Measurements from ENCODE around the gene DDX60. TPM values are rescaled to one million over a fixed set of nuclear protein-coding genes. Genes with fewer than 3 reads are reported as not detected.
A peak's percentile ranks its signal among the peaks of the same experiment; 100 is the strongest.
"Not testable (repeated sequence)": the region's sequence is repeated elsewhere in the genome, so short reads cannot be mapped to it uniquely, and the experiment has no call there.

Gene DDX60, protein sequence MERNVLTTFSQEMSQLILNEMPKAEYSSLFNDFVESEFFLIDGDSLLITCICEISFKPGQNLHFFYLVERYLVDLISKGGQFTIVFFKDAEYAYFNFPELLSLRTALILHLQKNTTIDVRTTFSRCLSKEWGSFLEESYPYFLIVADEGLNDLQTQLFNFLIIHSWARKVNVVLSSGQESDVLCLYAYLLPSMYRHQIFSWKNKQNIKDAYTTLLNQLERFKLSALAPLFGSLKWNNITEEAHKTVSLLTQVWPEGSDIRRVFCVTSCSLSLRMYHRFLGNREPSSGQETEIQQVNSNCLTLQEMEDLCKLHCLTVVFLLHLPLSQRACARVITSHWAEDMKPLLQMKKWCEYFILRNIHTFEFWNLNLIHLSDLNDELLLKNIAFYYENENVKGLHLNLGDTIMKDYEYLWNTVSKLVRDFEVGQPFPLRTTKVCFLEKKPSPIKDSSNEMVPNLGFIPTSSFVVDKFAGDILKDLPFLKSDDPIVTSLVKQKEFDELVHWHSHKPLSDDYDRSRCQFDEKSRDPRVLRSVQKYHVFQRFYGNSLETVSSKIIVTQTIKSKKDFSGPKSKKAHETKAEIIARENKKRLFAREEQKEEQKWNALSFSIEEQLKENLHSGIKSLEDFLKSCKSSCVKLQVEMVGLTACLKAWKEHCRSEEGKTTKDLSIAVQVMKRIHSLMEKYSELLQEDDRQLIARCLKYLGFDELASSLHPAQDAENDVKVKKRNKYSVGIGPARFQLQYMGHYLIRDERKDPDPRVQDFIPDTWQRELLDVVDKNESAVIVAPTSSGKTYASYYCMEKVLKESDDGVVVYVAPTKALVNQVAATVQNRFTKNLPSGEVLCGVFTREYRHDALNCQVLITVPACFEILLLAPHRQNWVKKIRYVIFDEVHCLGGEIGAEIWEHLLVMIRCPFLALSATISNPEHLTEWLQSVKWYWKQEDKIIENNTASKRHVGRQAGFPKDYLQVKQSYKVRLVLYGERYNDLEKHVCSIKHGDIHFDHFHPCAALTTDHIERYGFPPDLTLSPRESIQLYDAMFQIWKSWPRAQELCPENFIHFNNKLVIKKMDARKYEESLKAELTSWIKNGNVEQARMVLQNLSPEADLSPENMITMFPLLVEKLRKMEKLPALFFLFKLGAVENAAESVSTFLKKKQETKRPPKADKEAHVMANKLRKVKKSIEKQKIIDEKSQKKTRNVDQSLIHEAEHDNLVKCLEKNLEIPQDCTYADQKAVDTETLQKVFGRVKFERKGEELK (N-terminal part only)
- 10 to 100 TPM in 2 of 3 donors, 1 to 10 TPM in 1; 9.4 to 13.4 (median 12.9) TPM for polyA plus RNA-seq (ENCODE audit: insufficient read length in 3 of 3)
- long read RNA-seq, donor 1, result 0 reads
- long read RNA-seq, donor 2, result 0 reads
- long read RNA-seq, donor 3, result 0 reads
- long read RNA-seq, donor 4, result 0 reads
- long read RNA-seq, donor 5, result 0 reads
- long read RNA-seq, donor 6, result 0 reads
- long read RNA-seq, donor 7, result 0 reads
- long read RNA-seq, donor 8, result 0 reads
- long read RNA-seq, donor 9, result 0 reads
- long read RNA-seq, donor 10, result 0 reads
- long read RNA-seq, donor 11, result 0 reads
- long read RNA-seq, donor 12, result 0 reads
- long read RNA-seq, donor 13, result 0 reads
- long read RNA-seq, donor 14, full-length matches to known transcripts, result 1 of 1 reads
- long read RNA-seq, donor 14, partial matches to known transcripts, result 0 of 1 reads
- long read RNA-seq, donor 14, other reads (novel, unspliced or antisense), result 0 of 1 reads
- long read RNA-seq, donor 15, result 0 reads
- long read RNA-seq, donor 16, result 0 reads

DNA sequence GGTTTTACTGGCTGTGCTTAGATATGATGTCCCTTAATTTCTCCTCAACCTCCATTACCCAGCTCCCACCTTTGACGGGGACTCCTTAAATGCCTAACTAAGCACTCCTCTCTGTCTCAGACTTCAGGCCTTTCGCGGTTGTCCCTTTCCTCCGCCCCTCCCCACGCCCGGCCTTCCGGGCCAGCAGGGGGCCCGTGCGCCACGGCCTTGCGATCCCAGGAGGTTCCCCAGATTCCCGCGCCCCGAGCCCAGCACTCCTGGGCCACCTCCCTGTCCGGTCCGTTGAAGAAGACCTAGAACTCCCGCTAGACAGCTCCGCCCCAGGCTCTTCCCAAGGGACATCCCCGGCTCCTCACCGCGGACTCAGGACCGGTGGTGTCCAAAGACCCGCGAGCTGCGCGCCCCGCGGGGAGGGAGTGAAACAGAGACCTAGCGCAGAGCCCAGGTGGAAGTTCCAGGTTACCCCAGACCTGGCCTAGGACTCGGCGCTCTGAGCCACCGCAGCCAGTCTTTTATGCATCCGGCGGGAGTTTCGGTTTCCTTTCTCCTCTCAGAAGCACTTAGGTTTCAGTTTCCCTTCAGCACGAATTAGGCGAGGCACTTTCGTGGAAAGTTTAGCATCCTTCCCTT, at the start of gene DDX60:
DDX60 (minus strand) TSS at position 487 of the 630 bp plus-strand sequence. CDS start 7,493 bp downstream, outside the sequence.
- DNase-seq (ENCODE audit: extremely low read depth in 1 of 11, low read depth in 9 of 11, low spot score in 4 of 11), result peak; percentile 44 to 80 (median 73)

DNA sequence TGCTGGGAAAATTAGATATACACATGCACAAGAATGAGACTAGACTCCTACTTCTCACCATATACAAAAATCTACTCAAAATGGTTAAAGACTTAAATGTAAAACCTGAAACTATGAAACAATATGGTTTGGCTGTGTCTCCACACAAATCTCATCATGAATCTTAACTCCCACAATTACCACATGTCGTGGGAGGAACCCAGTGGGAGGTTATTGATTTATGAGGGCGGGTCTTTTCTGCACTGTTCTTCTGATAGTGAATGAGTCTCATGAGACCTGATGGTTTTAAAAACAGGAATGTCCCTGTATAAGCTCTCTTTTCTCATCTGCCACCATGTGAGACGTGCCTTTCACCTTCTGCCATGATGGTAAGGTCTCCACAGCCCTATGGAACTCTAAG, 48.5 kb upstream of the DDX60 start:
- DNase-seq (ENCODE audit: extremely low read depth in 1 of 11, low read depth in 9 of 11, low spot score in 4 of 11), result no peak

DNA sequence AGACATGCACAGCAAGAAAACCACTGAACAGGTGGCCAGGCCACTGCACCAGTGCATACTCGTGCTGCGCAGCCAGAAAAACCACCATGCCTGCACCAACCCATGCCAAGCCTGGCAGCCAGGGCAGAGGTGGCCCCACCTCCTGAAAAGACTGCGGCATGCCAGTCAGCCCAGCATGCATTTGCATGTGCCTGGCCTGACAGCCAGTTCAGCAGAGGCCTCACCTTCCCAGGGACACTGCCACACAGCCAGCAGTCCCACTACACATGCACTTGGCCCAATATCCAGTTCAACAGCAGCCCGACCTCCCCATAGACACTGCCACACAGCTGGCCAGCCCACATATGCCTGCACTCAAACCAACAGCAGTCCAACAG, 43.5 kb upstream of the DDX60 start:
- DNase-seq (ENCODE audit: extremely low read depth in 1 of 11, low read depth in 9 of 11, low spot score in 4 of 11), result no peak

DNA sequence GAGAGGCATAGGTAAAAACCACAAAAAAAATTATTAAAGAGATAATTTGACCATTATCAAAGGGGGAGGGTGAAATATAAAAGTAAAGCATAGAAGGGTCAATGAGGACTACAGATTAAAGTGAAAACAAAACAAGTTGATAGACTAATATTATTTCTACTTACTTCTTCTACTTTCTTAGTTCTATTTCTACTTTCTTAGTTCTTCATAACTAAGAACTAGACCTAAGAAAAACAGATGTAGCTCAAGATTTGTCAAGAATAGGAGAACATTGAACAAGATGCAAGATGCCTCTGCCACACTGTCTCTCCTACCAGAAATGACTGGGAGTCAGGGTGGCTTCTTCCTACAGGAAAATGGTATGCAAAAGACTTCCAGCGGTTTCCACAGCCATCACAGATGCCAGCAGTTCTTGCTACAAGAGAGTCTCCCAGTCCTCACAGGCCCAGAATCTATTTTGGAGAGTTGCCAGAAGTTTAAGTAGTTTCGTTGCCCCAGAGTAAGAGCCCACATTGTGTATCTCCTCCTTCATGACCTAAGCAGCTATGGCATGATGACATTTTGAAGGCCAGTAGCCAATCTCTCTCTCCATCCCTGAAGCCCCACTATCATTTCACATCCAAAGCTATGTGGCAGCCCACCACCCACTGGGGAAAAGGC, 42.9 kb upstream of the DDX60 start:
- DNase-seq (ENCODE audit: extremely low read depth in 1 of 11, low read depth in 9 of 11, low spot score in 4 of 11), result no peak

DNA sequence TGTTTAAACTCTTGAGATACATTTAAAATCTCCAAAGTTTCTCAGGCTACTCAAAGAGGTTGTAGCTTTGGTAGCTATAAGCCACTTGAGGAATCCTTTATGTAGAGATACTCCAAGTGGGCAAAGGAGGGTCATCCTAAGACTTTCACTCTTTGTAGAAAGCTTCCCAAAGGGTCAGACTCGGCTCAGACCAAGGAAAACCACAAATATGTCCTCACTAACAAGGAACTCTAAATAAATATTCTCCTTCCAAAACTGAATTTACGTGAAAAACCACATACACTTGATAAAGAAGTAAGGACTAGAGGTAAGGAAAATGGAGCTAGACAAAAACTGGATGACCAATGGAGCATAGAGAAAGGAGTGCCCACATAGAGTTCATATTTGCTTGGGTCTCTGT, 41.7 kb upstream of the DDX60 start:
- no peak for DNase-seq (ENCODE audit: extremely low read depth in 1 of 11, low read depth in 9 of 11, low spot score in 4 of 11)

DNA sequence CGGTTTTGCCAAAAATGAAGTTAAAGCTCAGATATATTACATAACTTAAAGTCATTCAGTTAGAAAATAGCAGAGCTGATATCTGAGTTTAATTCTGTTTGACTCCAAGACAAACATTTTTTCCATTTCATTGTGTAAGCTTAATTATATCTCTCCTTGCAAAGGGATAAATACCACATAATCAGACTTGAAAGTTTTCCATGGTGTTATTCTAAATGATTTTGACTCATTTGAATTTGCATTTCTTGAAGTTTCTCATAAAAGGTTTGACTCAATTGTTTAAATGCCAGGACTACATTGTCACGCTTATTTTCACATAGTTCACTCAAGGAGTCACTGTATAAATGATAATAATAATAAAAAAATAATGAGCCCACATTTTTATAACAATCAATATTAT, 39.4 kb upstream of the DDX60 start:
- no peak for DNase-seq (ENCODE audit: extremely low read depth in 1 of 11, low read depth in 9 of 11, low spot score in 4 of 11)

DNA sequence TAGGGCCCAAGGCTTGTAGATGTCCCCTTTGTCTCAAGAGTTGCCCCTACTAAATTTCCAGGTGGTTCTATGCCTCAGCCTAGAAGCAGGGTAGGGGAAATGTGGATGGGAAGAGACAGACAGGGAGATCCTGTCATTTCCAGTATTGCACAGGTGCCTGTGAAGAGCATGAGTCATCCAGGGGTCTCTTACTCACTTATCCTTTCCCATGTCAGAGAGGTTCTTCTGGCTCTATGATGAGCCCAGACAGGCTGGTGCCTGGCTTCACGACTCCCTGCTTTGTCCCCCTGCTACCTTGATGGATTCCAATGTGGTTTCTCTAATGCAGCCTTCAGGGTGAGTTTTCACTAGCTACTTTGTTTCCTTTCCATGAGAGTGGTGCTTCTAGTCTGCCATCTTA, 35.2 kb upstream of the DDX60 start:
- DNase-seq (ENCODE audit: extremely low read depth in 1 of 11, low read depth in 9 of 11, low spot score in 4 of 11), result no peak

DNA sequence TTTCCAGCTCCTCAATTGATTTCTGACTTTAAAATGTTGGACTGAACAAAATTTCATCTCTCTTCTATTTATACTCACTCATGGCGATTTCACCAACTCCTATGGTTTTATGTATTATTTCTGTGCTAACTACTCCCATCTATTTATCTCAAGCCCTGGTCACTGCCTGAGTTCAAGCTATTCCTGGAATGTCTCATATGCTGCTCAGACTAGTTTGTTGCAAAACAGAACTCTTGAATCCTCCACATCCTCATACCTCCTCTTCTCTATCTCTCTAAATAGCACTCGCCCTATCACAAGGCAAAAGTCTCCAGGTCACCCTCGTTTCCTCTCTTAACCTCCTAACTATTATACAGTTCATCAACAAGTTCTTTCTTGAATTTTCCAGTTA, 19.0 kb upstream of the DDX60 start:
- DNase-seq (ENCODE audit: extremely low read depth in 1 of 11, low read depth in 9 of 11, low spot score in 4 of 11), result no peak

DNA sequence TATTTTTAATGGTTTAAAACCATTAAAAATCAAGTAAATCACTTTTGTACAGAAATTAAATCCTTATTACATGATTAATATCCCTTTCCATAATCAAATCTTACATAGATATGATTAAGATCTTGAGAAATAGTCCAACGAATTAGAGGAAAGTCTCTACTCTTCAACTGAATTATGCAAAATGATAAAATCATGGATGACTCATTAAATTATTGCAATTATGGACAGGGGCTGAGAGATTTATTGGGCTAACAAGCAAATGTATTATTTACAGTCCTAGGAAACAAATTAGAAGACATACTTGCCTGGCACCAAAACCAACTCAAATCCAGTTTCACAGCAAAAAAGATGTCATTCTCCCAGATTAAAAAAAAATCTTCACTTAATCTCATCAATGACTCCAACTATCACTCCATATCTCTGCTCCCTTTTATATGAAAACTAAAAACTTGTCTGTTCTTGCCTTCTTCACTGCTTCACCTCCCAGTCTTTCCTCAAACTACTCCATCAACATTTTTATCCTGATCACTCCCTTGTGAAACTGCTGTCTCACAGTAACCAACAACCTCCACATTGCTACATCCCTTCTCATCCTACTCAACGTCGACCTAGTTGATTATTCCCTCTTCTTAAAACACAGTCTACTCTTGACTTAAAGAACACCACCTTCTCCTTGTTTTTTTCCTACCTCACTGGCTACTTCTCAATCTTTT, 18.4 kb upstream of the DDX60 start:
- no peak for DNase-seq (ENCODE audit: extremely low read depth in 1 of 11, low read depth in 9 of 11, low spot score in 4 of 11)

DNA sequence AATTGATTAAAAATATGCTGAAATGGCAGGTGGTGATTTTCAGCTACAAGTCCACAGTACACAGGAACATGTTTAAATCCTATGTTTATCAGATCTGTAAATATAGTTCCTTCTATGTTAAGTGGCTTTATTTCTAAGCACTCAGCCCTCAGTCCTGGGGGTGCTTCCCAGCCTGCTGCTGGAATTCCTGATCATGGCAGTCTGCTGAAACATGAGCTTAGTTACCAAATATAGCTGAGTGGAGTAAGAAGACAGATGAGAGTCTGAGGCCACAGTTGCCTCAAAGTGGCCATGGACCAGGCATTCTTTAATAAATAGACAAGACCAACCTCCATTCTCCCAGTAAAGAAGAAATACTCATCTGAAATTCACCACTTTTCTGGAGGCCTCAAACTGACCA, 17.1 kb upstream of the DDX60 start:
- DNase-seq (ENCODE audit: extremely low read depth in 1 of 11, low read depth in 9 of 11, low spot score in 4 of 11), result no peak

DNA sequence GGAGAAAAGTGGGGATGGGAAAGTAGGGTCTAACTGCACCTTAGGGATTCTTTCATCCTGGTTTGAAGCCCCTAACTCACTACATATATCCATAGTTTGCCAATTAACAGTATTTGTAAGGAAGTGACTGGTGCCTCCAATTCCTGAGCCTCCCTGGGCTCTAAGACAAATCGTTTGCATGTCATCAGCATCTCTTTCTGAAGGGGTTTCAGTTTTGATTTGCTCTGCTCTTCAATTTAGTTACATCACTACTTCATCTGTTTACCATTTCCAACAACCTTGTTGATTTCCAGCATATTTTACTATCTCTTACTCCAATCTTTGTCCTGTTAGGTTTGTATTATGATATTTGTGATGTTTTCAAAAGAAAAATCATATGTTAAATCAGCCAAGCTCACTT, 15.5 kb upstream of the DDX60 start:
- no peak for DNase-seq (ENCODE audit: extremely low read depth in 1 of 11, low read depth in 9 of 11, low spot score in 4 of 11)

DNA sequence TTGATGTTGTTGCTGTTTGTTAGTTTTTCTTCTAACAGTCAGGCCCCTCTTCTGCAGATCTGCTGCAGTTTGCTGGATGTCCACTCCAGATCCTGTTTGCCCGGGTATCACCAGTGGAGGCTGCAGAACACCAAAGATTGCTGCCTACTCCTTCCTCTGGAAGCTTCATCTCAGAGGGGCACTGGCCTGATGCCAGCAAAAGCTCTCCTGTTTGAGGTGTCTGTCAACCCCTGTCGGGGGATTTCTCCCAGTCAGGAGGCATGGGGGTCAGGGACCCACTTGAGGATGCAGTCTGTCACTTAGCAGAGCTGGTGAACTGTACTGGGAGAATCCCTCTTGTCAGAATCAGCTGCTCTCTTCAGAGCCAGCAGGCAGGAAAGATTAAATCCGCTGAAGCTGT, 12.0 kb upstream of the DDX60 start:
- DNase-seq (ENCODE audit: extremely low read depth in 1 of 11, low read depth in 9 of 11, low spot score in 4 of 11), result not testable (repeated sequence)

DNA sequence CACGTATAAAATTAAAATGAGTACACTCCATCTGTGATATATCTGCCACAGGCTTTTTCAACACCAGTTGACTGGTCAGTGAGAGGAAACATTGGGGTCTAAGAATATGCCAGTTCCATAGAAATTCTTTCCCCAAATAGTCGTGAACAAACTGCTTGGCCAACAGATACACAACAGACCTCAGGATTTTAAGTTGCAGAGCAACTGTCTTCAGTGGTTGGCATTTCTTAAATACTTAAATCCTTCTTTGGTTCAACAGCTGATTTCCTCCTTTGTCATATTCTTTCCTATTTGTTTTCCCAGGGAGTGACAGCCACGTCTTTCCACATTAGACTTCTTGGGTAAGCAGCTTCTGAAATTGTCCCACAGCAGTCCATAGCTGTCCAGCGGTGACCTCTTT, 7.0 kb upstream of the DDX60 start:
- DNase-seq (ENCODE audit: extremely low read depth in 1 of 11, low read depth in 9 of 11, low spot score in 4 of 11), result no peak

DNA sequence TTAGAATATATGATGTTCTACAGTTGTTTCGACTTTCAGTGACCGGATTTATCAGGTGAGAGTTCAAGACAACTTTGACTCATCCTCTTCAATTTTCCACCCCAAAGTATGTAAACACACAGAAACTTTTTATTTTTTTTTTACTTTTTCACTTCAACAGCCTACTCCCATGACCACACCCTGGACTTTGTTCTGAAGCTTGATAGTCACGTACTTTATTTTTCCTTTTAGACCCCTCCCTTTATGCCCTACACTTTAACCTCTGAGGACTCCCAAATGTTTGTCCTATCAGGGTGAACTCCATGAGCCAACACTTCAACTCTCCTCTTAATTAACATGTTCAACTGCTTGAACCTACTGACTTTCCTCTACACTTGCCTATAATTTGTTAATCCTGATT, 2.5 kb upstream of the DDX60 start:
- no peak for DNase-seq (ENCODE audit: extremely low read depth in 1 of 11, low read depth in 9 of 11, low spot score in 4 of 11)

DNA sequence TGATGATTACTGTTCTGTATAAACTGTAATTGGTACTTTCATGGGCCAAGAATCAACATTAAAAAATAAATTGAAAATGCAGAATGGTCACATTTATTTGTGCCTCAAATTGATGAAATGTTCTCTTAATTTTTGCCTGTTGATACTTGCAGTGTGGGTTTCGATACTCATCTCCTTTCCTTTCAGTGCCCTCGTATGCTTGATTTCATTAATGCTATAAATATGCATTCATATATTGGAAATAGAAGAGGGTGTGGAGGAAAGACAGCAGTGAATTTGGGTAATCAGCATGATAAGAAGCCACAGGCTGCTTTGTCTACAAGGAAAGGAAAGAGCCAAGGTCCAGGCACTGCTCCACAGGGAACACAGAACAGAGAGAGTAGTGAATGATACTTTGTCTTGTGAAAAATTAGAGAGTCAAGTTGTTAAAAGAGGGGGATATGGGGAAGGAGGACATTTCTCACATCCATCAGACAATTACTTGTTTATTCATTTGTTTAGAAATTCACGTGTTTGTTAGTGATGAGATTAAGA, 1.0 kb upstream of the DDX60 start:
- DNase-seq (ENCODE audit: extremely low read depth in 1 of 11, low read depth in 9 of 11, low spot score in 4 of 11), result no peak

DNA sequence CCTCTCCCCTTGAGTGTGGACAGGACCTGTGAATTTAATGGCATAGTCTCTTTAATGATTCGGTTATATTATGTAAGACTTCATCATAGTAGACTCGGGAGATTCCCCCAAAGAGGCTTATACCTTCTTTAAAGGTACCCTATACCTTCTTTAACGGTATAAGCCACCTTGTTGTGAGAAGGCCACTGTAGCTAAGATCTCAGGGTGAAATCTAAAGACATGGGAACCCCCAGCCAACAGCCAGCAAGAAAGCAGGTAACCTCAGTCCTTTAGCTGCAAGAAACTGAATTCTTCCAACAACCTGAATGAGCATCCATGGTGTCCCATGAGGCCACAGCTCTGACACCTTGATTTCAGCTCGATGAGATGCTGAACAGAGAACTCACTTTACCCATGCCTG, 931 bp downstream of the DDX60 start:
- no peak for DNase-seq (ENCODE audit: extremely low read depth in 1 of 11, low read depth in 9 of 11, low spot score in 4 of 11)

DNA sequence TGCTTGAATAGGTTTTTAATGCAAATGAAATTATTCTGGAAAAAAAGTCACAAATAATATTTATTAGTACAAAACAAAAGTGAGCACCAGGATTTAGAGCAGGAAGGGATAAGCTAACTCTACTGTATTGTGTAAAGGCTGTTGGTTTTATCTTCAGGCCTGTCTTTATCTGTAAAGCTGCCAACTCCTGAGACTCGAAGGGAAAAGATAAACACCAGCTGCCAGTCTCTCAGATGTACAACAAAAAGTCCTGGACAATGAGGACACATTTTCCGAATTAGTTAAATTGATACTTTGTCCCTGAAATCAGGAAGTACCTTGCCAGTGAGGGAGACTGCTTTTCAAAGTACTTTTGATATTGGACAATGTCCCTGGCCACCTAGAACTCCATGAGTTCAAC, 8.8 kb downstream of the DDX60 start:
- peak in 1 of 11 donors; percentile 3 for DNase-seq (ENCODE audit: extremely low read depth in 1 of 11, low read depth in 9 of 11, low spot score in 4 of 11)
